Measurements from ENCODE around the gene RFLNA.

GRCh38 chr12:124319368-124320050 is 24.6 kb downstream of the RFLNA start:
- TF ChIP-seq, protein P1, sequence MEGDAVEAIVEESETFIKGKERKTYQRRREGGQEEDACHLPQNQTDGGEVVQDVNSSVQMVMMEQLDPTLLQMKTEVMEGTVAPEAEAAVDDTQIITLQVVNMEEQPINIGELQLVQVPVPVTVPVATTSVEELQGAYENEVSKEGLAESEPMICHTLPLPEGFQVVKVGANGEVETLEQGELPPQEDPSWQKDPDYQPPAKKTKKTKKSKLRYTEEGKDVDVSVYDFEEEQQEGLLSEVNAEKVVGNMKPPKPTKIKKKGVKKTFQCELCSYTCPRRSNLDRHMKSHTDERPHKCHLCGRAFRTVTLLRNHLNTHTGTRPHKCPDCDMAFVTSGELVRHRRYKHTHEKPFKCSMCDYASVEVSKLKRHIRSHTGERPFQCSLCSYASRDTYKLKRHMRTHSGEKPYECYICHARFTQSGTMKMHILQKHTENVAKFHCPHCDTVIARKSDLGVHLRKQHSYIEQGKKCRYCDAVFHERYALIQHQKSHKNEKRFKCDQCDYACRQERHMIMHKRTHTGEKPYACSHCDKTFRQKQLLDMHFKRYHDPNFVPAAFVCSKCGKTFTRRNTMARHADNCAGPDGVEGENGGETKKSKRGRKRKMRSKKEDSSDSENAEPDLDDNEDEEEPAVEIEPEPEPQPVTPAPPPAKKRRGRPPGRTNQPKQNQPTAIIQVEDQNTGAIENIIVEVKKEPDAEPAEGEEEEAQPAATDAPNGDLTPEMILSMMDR (IDR thresholded peaks at IDR 0.05; ENCODE audit: low read length) = no peak
- TF ChIP-seq EZH2 (IDR thresholded peaks at IDR 0.05; ENCODE audit: borderline replicate concordance, low read length) = no peak
